ENCODE data around the gene HEBP2. TPM values are rescaled to one million over a fixed set of nuclear protein-coding genes. Genes with fewer than 3 reads are reported as not detected.

The HEBP2 gene
- total and polyA plus RNA-seq, 2 of the 4 experiments (the other 2 are of a cell fraction), result 3.9 to 6.1 TPM

- CTCF ChIA-PET, result interaction anchor here (0.9 kb wide), 1 partner anchor 13 kb away, joined by 3 read pairs; no protein-coding TSS in a partner anchor
- in situ Hi-C loops (cut with MboI; ENCODE audit: low sequenced_read_pairs), result no loop called here
Observed at GRCh38 chr6:138443979-138444378, 40.0 kb downstream of the HEBP2 start.

More at GRCh38 chr6:138443979-138444378, 40.0 kb downstream of the HEBP2 start:
- intact Hi-C loops (cut with micrococcal nuclease) (no loop called here), dilution Hi-C loops (cut with HindIII; ENCODE audit: low sequenced_read_pairs, unreplicated experiment) (no loop called here)
- ATAC-seq (ENCODE audit: low read depth) (no peak), DNase-seq (no peak)
- H3K14ac ChIP-seq (replicated peaks; ENCODE audit: low read depth, low read length), result no peak overlapping the region
- H3K18ac ChIP-seq (ENCODE audit: low read depth, low read length), result no peak overlapping the region
- no peak overlapping the region for H2BK20ac ChIP-seq (ENCODE audit: low read depth, low read length)
- H3K27ac ChIP-seq (ENCODE audit: insufficient read depth, low read length), result no peak overlapping the region
- H3K27me3 ChIP-seq (ENCODE audit: control insufficient read depth, insufficient read depth, low read length), result no peaks in the 10 kb centered on the region
- no peak overlapping the region for H2BK15ac ChIP-seq (ENCODE audit: low read depth, low read length)
- no peak overlapping the region for H2BK120ac ChIP-seq (ENCODE audit: low read depth, low read length)
- H3K4me2 ChIP-seq (ENCODE audit: low read depth, low read length), result no peak overlapping the region
- no peaks in the 10 kb centered on the region for H3K4me1 ChIP-seq (ENCODE audit: control insufficient read depth, insufficient read depth, low read length)
- no peak overlapping the region for H3K4ac ChIP-seq (ENCODE audit: low read depth, low read length)
- no peak overlapping the region for H2AFZ ChIP-seq (replicated peaks; ENCODE audit: low read length, poor library complexity)
- no peak overlapping the region for H3K9ac ChIP-seq (ENCODE audit: low read depth, low read length)
- H4K91ac ChIP-seq (ENCODE audit: insufficient read depth, low read depth, low read length), result no peak overlapping the region
- H4K20me1 ChIP-seq (ENCODE audit: insufficient read depth, low read length), result no peaks in the 10 kb centered on the region
- no peak overlapping the region for H3K23ac ChIP-seq (ENCODE audit: low read depth, low read length)
- no peak overlapping the region for H2AK9ac ChIP-seq (replicated peaks; ENCODE audit: low read depth, low read length, poor library complexity)
- H2BK5ac ChIP-seq (ENCODE audit: low read depth, low read length, poor library complexity, severe bottlenecking), result no peak overlapping the region
- no TSS peak for BruUV-seq (replicated peaks)
- POLR2A ChIA-PET (ENCODE audit: unreplicated experiment), result no interaction called here
- H3K9me1 ChIP-seq (ENCODE audit: insufficient read depth, low read length), result no peaks in the 10 kb centered on the region
- no peak overlapping the region for H2AK5ac ChIP-seq (ENCODE audit: low read depth, low read length)
- H4K8ac ChIP-seq (ENCODE audit: low read depth in 2 of 2, low read length in 2 of 2), result no peak overlapping the region
- H4K5ac ChIP-seq (ENCODE audit: low read depth, low read length), result no peak overlapping the region
- peaks cover 7% of the 10 kb centered on the region for H3K36me3 ChIP-seq (ENCODE audit: control insufficient read depth, insufficient read depth, low read length)
- H3K79me1 ChIP-seq (ENCODE audit: low read depth in 1 of 2, low read length in 2 of 2), result no peaks in the 10 kb centered on the region
- no peak overlapping the region for H3K56ac ChIP-seq (ENCODE audit: extremely low read depth, insufficient read depth, low read length)
- H3K4me3 ChIP-seq (ENCODE audit: insufficient read depth, low read depth, low read length), result no peak overlapping the region
- no peaks in the 10 kb centered on the region for H3K9me3 ChIP-seq (ENCODE audit: control insufficient read depth, insufficient read depth, low read length)
- no peak for TF ChIP-seq CTCF (conservative IDR thresholded peaks at IDR 0.05; ENCODE audit: low read depth, low read length)
